K562 (cell line): ENCODE results near the gene KCNAB1. TPM values are rescaled to one million over a fixed set of nuclear protein-coding genes. Genes with fewer than 3 reads are reported as not detected.

Experiments used
- C11orf30 ChIP-seq: fragments of 450-650 bp; IDR thresholded peaks from 2 replicates; pipeline ENCODE4 v1.6.1; 2016; ENCODE audit warnings: low read depth, mild to moderate bottlenecking
- CTCF ChIP-seq, 3 experiments: IDR thresholded peaks in 2 of 3; conservative IDR thresholded peaks in 1 of 3; 2 replicates each; pipeline ENCODE4 v1.5.1; 2011 to 2012; ENCODE audit warnings: low read length in 3 of 3, mild to moderate bottlenecking in 3 of 3, control low read depth in 2 of 3, improper control_type of control experiment in 1 of 3, inconsistent platforms in 1 of 3, low read depth in 1 of 3, mixed read lengths in 1 of 3, moderate library complexity in 1 of 3; ENCODE audit not compliant: insufficient read depth in 2 of 3
- CTCFL ChIP-seq: IDR thresholded peaks from 2 replicates; pipeline ENCODE4 v1.6.1; 2011; ENCODE audit warnings: borderline replicate concordance, low read depth, mild to moderate bottlenecking, moderate library complexity, low read length; ENCODE audit not compliant: insufficient read depth, poor library complexity, severe bottlenecking
- FOXM1 ChIP-seq, 2 experiments: fragments of 450-650 bp in 1 of 2; sonication (generic) in 1 of 2; formaldehyde crosslinking in 1 of 2; IDR thresholded peaks; 2 replicates each; pipeline versions ENCODE4 v1.6.1 to v1.9.0; 2017 to 2022; ENCODE audit warnings: low read depth in 2 of 2, mild to moderate bottlenecking in 2 of 2, missing genetic modification reagents in 1 of 2, moderate library complexity in 1 of 2
- GATA2 ChIP-seq: sonication (generic); formaldehyde crosslinking; IDR thresholded peaks from 2 replicates; pipeline ENCODE4 v1.4.0; 2020; ENCODE audit warnings: mild to moderate bottlenecking, missing genetic modification reagents
- L3MBTL2 ChIP-seq: fragments of 450-650 bp; IDR thresholded peaks from 2 replicates; pipeline ENCODE4 v1.6.1; 2016; ENCODE audit warnings: mild to moderate bottlenecking, moderate library complexity
- SREBF2 ChIP-seq: sonication (generic); formaldehyde crosslinking; IDR thresholded peaks from 2 replicates; pipeline ENCODE4 v1.4.0; 2020; ENCODE audit warnings: mild to moderate bottlenecking, missing genetic modification reagents
- ZSCAN29 ChIP-seq: fragments of 450-650 bp; IDR thresholded peaks from 2 replicates; pipeline ENCODE4 v1.6.1; 2017
- polyA plus RNA-seq, 8 experiments: library from polyadenylated mRNA; depleted of rRNA in 4 of 8; stranded (reverse) in 5 of 8; unstranded in 3 of 8; fragments of >200 nt; fragmentation: Nextera tagmentation in 2 of 8; fragmentation: Illumina TruSeq in 1 of 8; extraction: Ambion mirVana in 2 of 8; extraction: Trizol in 1 of 8; gene quantifications; 2 replicates each; pipeline versions ENCODE4 v1.2.1 to v1.2.3, GENCODE V29; 2011 to 2014; ENCODE audit warnings: inconsistent platforms in 1 of 8, missing spikeins in 1 of 8
- total RNA-seq, 7 experiments: library from RNA; depleted of rRNA in 6 of 7; stranded (reverse); fragments of >200 nt in 6 of 7; fragmentation: Illumina TruSeq in 2 of 7; extraction: Trizol in 2 of 7; gene quantifications; 2 replicates each; pipeline versions ENCODE4 v1.2.1 to v1.2.3, GENCODE V29; 2011 to 2021; ENCODE audit warnings: low replicate concordance in 1 of 7

Gene KCNAB1
- total and polyA plus RNA-seq, 9 of the 15 experiments (the other 6 are each of a cell fraction or from before 2014, with no cell fraction given): 0.14 to 1.2 (median 0.51) TPM

GRCh38 chr3:156472150-156472549 is 351.8 kb downstream of the KCNAB1 start (continued):
- no peak for TF ChIP-seq SREBF2
- TF ChIP-seq ZSCAN29: no peak
- TF ChIP-seq FOXM1 (IDR thresholded peaks at IDR 0.05; ENCODE audit: low read depth): no peak
- TF ChIP-seq FOXM1 (CRISPR knock-in tag; IDR thresholded peaks at IDR 0.05; ENCODE audit: low read depth): no peak
- no peak for TF ChIP-seq C11orf30
- no peak for TF ChIP-seq L3MBTL2
- no peak for TF ChIP-seq GATA2 (CRISPR knock-in tag)
- peak; percentile 19 to 46 (median 35); a peak in 4 of 6 replicates for TF ChIP-seq CTCF (IDR thresholded peaks at IDR 0.05 in 2 of 3, conservative IDR thresholded peaks at IDR 0.05 in 1 of 3; ENCODE audit: insufficient read depth in 2 of 3, low read depth in 1 of 3, low read length in 3 of 3)
- no peak for TF ChIP-seq CTCFL
